Frontal cortex (tissue), 4 donors: ENCODE results near the gene VPS50. TPM values are rescaled to one million over a fixed set of nuclear protein-coding genes. Genes with fewer than 3 reads are reported as not detected.

Experiments used
- DNase-seq, 2 donors: peaks; one replicate each; pipeline ENCODE4 v3.0.0; 2012; ENCODE audit warnings: low spot score in 2 of 2
- FAIRE-seq: peaks from 2 replicates; lab custom pipeline; 2012; peaks lifted over from hg19 to GRCh38; lab: Jason Lieb, UNC
- total RNA-seq: library from RNA; depleted of rRNA; stranded (reverse); fragments of >200 nt; gene quantifications from one replicate; pipeline ENCODE4 v1.2.3, GENCODE V29; 2014
- donor health status: control.
- donor health status: control.
- donor health status: control.

Gene VPS50
- total RNA-seq, 1 donor from 2014 or later = 119 TPM

GRCh38 chr7:93378131-93378760, 146.1 kb downstream of the VPS50 start:
- DNase-seq = no peak
- FAIRE-seq = no peak

GRCh38 chr7:93382362-93382761, 150.2 kb downstream of the VPS50 start:
- DNase-seq = no peak
- FAIRE-seq = no peak

GRCh38 chr7:93390660-93391059, 158.5 kb downstream of the VPS50 start:
- no peak for FAIRE-seq
- DNase-seq = no peak

GRCh38 chr7:93392984-93393383, 160.8 kb downstream of the VPS50 start:
- DNase-seq (no peak), FAIRE-seq (peak; percentile 43)

GRCh38 chr7:93399642-93400041, 167.5 kb downstream of the VPS50 start:
- FAIRE-seq = no peak
- DNase-seq = no peak

GRCh38 chr7:93402944-93403343, 170.8 kb downstream of the VPS50 start:
- DNase-seq = no peak
- FAIRE-seq = no peak

GRCh38 chr7:93407239-93407638, 175.1 kb downstream of the VPS50 start:
- DNase-seq (no peak), FAIRE-seq (no peak)

GRCh38 chr7:93409324-93409723, 177.2 kb downstream of the VPS50 start:
- FAIRE-seq = no peak

More at GRCh38 chr7:93409324-93409723, 177.2 kb downstream of the VPS50 start:
- DNase-seq = no peak

Other genes starting within 250 kb of the VPS50 start
- 1.6 TPM for gene SAMD9, start 114.4 kb upstream of the VPS50 start, total RNA-seq
- gene SAMD9L, start 84.0 kb upstream of the VPS50 start, total RNA-seq = 1.6 TPM
- gene HEPACAM2, start 5.9 kb upstream of the VPS50 start, total RNA-seq = under 0.01 TPM